PC-3 (cell line): ENCODE results near the gene TLDC2. TPM values are rescaled to one million over a fixed set of nuclear protein-coding genes. Genes with fewer than 3 reads are reported as not detected.
"Not testable (repeated sequence)": the region's sequence is repeated elsewhere in the genome, so short reads cannot be mapped to it uniquely, and the experiment has no call there.

Experiments
- ATAC-seq: fragments of 200-7000 bp; cut with Tn5 transposase; 2 replicates; pipeline ENCODE4 v1.9.1; 2020; ENCODE audit warnings: mild to moderate bottlenecking, moderate library complexity
- BruUV-seq: library from RNA; stranded (reverse); fragments of 400-500 nt; replicated peaks from 2 replicates; lab custom pipeline; 2021; lab: Mats Ljungman, UMichigan
- CTCF ChIA-PET: fragments of 300-600 bp; sonication (Branson Sonifier 250); formaldehyde crosslinking; loops from one replicate; lab custom pipeline; 2022; ENCODE audit warnings: antibody characterized with exemption; lab: Charles Lee
- POLR2A ChIA-PET: fragments of 300-600 bp; sonication (Branson Sonifier 250); formaldehyde crosslinking; loops from one replicate; lab custom pipeline; 2022; ENCODE audit warnings: antibody characterized with exemption; ENCODE audit not compliant: unreplicated experiment; lab: Charles Lee
- DNase-seq: peaks from one replicate; pipeline ENCODE4 v3.0.0-alpha.2; 2015
- H2AFZ ChIP-seq: fragments of 300-600 bp; sonication (generic); 2 replicates; pipeline ENCODE4 v1.6.0; 2016; ENCODE audit warnings: antibody characterized with exemption, low read length
- H3F3A ChIP-seq: fragments of 300-600 bp; sonication (generic); one replicate; pipeline ENCODE4 v1.6.0; 2017; ENCODE audit warnings: antibody characterized with exemption, low read length, control low read depth, mild to moderate bottlenecking; ENCODE audit not compliant: unreplicated experiment
- H3K27ac ChIP-seq: fragments of 300-600 bp; sonication (generic); 2 replicates; pipeline ENCODE4 v1.5.1; 2016; ENCODE audit warnings: mild to moderate bottlenecking, low read length
- H3K27me3 ChIP-seq: fragments of 300-600 bp; sonication (generic); 2 replicates; pipeline ENCODE4 v1.6.1; 2016; ENCODE audit warnings: low read length, mixed read lengths
- H3K36me3 ChIP-seq: fragments of 300-600 bp; sonication (generic); 2 replicates; pipeline ENCODE4 v1.6.1; 2016; ENCODE audit warnings: low read depth, mixed run types, low read length, mixed read lengths
- H3K4me1 ChIP-seq: fragments of 300-600 bp; sonication (generic); 2 replicates; pipeline ENCODE4 v1.5.1; 2016; ENCODE audit warnings: low read length; ENCODE audit not compliant: insufficient read depth
- H3K4me2 ChIP-seq: fragments of 300-600 bp; sonication (generic); 2 replicates; pipeline ENCODE4 v1.6.0; 2016; ENCODE audit warnings: low read length
- H3K4me3 ChIP-seq: fragments of 300-600 bp; sonication (generic); 2 replicates; pipeline ENCODE4 v1.5.1; 2016; ENCODE audit warnings: mild to moderate bottlenecking, low read length, mixed read lengths
- H3K79me2 ChIP-seq: fragments of 300-600 bp; sonication (generic); 2 replicates; pipeline ENCODE4 v1.6.1; 2017; ENCODE audit warnings: low read length, mixed read lengths
- H3K9ac ChIP-seq: fragments of 300-600 bp; sonication (generic); 2 replicates; pipeline ENCODE4 v1.6.0; 2016; ENCODE audit warnings: mild to moderate bottlenecking, low read length
- H3K9me2 ChIP-seq: fragments of 300-600 bp; sonication (generic); replicated peaks from 2 replicates; pipeline ENCODE4 v1.6.1; 2016; ENCODE audit warnings: mixed run types, low read length, mixed read lengths
- H3K9me3 ChIP-seq: fragments of 300-600 bp; sonication (generic); 2 replicates; pipeline ENCODE4 v1.6.1; 2016; ENCODE audit warnings: low read length, mixed read lengths
- H4K20me1 ChIP-seq: fragments of 300-600 bp; sonication (generic); 2 replicates; pipeline ENCODE4 v1.6.1; 2016; ENCODE audit warnings: low read length, mixed read lengths
- EZH2 ChIP-seq: fragments of 300-600 bp; sonication (generic); IDR thresholded peaks from one replicate; pipeline ENCODE4 v1.6.1; 2017; ENCODE audit warnings: antibody characterized with exemption, mild to moderate bottlenecking, low read length; ENCODE audit not compliant: unreplicated experiment
- EZH2phosphoT487 ChIP-seq: fragments of 300-600 bp; sonication (generic); IDR thresholded peaks from 2 replicates; pipeline ENCODE4 v1.6.1; 2018; ENCODE audit warnings: mild to moderate bottlenecking, antibody characterized with exemption, low read length, borderline replicate concordance
- intact Hi-C: fragments of 100-400 bp; cut with micrococcal nuclease; formaldehyde crosslinking; loops from 2 replicates; pipeline ENCODE4 v1.9.0; 2023
- total RNA-seq: library from RNA; depleted of rRNA; stranded (reverse); fragments of >200 nt; gene quantifications from 2 replicates; pipeline ENCODE4 v1.2.3, GENCODE V29; 2014
- TF ChIP-seq, protein P1 (sequence below): fragments of 300-600 bp; sonication (generic); conservative IDR thresholded peaks from 2 replicates; pipeline ENCODE4 v1.5.1; 2017; ENCODE audit warnings: antibody characterized with exemption, low read depth, mild to moderate bottlenecking, low read length

Gene TLDC2
- total RNA-seq, 1 experiment from 2014 or later: not detected

DNA sequence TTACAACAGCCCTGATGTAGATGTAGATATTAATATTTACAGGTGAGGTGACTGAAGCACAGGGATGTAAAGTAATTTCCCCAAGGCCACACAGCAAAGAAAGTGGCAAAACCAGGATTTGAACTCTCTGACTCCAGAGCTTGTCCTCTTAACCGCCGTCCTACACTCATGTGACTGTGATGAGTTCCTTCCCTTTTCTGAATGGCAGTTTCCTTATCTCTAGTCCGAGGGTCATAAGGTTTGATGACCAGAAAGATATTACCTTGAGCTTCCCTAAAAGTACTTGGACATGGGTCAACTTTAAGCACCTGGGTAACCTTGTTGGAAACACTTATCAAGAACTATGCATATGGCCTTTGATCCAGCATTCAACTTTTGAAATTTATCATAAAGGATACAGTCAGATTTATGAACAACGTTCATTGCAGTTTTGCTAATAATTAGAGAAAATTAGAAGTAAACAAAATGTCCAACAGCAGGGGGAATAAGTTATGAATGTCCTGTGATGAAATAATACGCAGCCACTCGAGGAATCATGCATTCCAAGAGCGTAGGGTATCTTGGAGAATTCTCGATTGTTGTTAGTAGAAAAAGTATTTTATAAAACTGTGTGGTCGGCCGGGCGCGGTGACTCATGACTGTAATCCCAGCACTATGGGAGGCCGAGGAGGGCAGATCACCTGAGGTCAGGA lies 2.3 kb upstream of the TLDC2 start:
- POLR2A ChIA-PET: no interaction called here
- Histone ChIP-seq H3F3A (no peaks in the 10 kb centered on the region), H3K4me2 (no peak overlapping the region), H3K27me3 (no peaks in the 10 kb centered on the region), H2AFZ (no peak overlapping the region), H3K79me2 (no peaks in the 10 kb centered on the region), H3K4me3 (no peak overlapping the region), H3K9me3 (no peaks in the 10 kb centered on the region), H3K9me2 (no peaks in the 10 kb centered on the region), H3K36me3 (no peaks in the 10 kb centered on the region), H3K4me1 (no peaks in the 10 kb centered on the region), H4K20me1 (no peaks in the 10 kb centered on the region), H3K9ac (no peak overlapping the region), H3K27ac (no peak overlapping the region)
- BruUV-seq: no TSS peak
- CTCF ChIA-PET: interaction anchor here (0.6 kb wide), 1 partner anchor 118 kb away, joined by 3 read pairs; no protein-coding TSS in a partner anchor
- intact Hi-C loops: no loop called here
- no peak for ATAC-seq
- no peak for TF ChIP-seq EZH2
- no peak for TF ChIP-seq EZH2phosphoT487
- TF ChIP-seq, protein P1, sequence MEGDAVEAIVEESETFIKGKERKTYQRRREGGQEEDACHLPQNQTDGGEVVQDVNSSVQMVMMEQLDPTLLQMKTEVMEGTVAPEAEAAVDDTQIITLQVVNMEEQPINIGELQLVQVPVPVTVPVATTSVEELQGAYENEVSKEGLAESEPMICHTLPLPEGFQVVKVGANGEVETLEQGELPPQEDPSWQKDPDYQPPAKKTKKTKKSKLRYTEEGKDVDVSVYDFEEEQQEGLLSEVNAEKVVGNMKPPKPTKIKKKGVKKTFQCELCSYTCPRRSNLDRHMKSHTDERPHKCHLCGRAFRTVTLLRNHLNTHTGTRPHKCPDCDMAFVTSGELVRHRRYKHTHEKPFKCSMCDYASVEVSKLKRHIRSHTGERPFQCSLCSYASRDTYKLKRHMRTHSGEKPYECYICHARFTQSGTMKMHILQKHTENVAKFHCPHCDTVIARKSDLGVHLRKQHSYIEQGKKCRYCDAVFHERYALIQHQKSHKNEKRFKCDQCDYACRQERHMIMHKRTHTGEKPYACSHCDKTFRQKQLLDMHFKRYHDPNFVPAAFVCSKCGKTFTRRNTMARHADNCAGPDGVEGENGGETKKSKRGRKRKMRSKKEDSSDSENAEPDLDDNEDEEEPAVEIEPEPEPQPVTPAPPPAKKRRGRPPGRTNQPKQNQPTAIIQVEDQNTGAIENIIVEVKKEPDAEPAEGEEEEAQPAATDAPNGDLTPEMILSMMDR: no peak
- no peak for DNase-seq

DNA sequence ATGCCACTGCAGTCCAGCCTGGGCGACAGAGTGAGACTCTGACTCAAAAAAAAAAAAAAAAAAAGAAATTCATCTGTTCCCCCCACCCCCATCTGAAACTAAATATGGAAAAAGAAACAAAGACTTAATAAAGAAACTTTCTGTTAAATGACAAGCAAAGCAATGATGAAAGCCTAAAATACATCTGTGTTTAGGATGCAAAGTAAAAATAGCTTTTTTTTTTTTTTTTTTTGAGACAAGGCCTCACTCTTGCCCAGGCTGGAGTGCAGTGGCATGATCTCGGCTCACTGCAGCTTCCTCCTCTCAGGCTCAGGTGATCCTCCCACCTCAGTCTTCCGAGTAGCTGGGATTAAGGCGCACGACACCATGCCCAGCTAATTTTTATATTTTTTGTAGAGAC lies 845 bp upstream of the TLDC2 start:
- POLR2A ChIA-PET: interaction anchor here (0.7 kb wide), 2 partner anchors 129 to 573 kb away, joined by 3 to 7 read pairs; no protein-coding TSS in a partner anchor
- H3K4me2 ChIP-seq, CTCF ChIA-PET, H3K27ac ChIP-seq, H3K9me2 ChIP-seq, intact Hi-C loops, ATAC-seq, DNase-seq, H3K36me3 ChIP-seq, BruUV-seq, H3K4me1 ChIP-seq, H2AFZ ChIP-seq, H3K79me2 ChIP-seq, H3F3A ChIP-seq, H3K9ac ChIP-seq, H3K9me3 ChIP-seq, H4K20me1 ChIP-seq, H3K4me3 ChIP-seq, H3K27me3 ChIP-seq: not testable (repeated sequence)

DNA sequence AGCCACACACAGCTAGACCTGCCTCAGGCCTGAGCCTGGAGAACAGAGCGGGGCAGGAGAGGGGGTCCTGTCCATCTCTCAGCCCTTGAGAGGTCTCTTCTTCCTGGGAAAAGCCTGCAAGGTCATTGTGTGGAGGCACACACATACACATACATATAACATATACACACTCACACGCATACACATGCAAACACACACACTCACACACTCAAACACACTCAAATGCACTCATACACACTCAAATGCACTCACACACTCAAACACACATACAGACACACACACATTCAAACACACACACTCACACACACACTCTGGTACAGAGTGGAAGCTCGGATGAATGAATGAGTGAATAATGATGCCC lies 515 bp downstream of the TLDC2 start:
- no peak overlapping the region for H3K9ac ChIP-seq
- BruUV-seq: no TSS peak
- no peaks in the 10 kb centered on the region for H3F3A ChIP-seq
- no peak overlapping the region for H3K4me3 ChIP-seq
- no peaks in the 10 kb centered on the region for H3K27me3 ChIP-seq
- H3K4me2 ChIP-seq: no peak overlapping the region
- TF ChIP-seq, protein P1: no peak
- TF ChIP-seq EZH2phosphoT487 (no peak), EZH2 (no peak)
- H4K20me1 ChIP-seq: no peaks in the 10 kb centered on the region
- no peaks in the 10 kb centered on the region for H3K9me3 ChIP-seq
- no peaks in the 10 kb centered on the region for H3K36me3 ChIP-seq
- H3K9me2 ChIP-seq: no peaks in the 10 kb centered on the region
- H3K27ac ChIP-seq: no peak overlapping the region
- H2AFZ ChIP-seq: no peak overlapping the region
- ATAC-seq (no peak), DNase-seq (no peak)
- POLR2A ChIA-PET: interaction anchor here (0.6 kb wide), 1 partner anchor 639 kb away, joined by 3 read pairs; no protein-coding TSS in a partner anchor
- intact Hi-C loops: no loop called here
- H3K79me2 ChIP-seq: no peaks in the 10 kb centered on the region
- H3K4me1 ChIP-seq: no peaks in the 10 kb centered on the region
- CTCF ChIA-PET: interaction anchor here (0.6 kb wide), 1 partner anchor 103 kb away, joined by 3 read pairs; the partner anchor contains the start of gene DSN1
